HepG2 (cell line): ENCODE measurements around the gene ADGRL3.

Source experiments
- CTCF ChIP-seq: sonication (generic); formaldehyde crosslinking; IDR thresholded peaks from 2 replicates; pipeline ENCODE4 v1.5.0; 2020; ENCODE audit warnings: mild to moderate bottlenecking, missing genetic modification reagents, moderate library complexity
- PHF20 ChIP-seq: sonication (generic); formaldehyde crosslinking; IDR thresholded peaks from 2 replicates; pipeline ENCODE4 v1.5.0; 2020; ENCODE audit warnings: mild to moderate bottlenecking, missing genetic modification reagents
- RERE ChIP-seq: IDR thresholded peaks from 2 replicates; pipeline ENCODE4 v1.6.1; 2016; ENCODE audit warnings: low read depth, missing genetic modification reagents, missing compliant biosample characterization
- TBP ChIP-seq: sonication (generic); formaldehyde crosslinking; IDR thresholded peaks from 2 replicates; pipeline ENCODE4 v1.5.0; 2020; ENCODE audit warnings: missing genetic modification reagents

GRCh38 chr4:61657016-61657415 lies 456.9 kb downstream of the ADGRL3 start:
- no peak for TF ChIP-seq CTCF
- no peak for TF ChIP-seq RERE (CRISPR knock-in tag)
- no peak for TF ChIP-seq PHF20
- no peak for TF ChIP-seq TBP
